K562 (cell line): ENCODE results near the gene INTS12.

Source experiments
- CHD4 ChIP-seq: fragments of 200-600 bp; sonication (generic); IDR thresholded peaks from 3 replicates; pipeline ENCODE4 v1.6.1; 2012; ENCODE audit warnings: low read depth, mild to moderate bottlenecking, mixed read lengths, low read length, inconsistent platforms; ENCODE audit not compliant: insufficient read depth, insufficient replicate concordance, poor library complexity, severe bottlenecking
- ILK ChIP-seq: fragments of 450-650 bp; IDR thresholded peaks from 2 replicates; pipeline ENCODE4 v1.6.1; 2016; ENCODE audit warnings: missing genetic modification characterization, low read depth, mild to moderate bottlenecking, missing compliant biosample characterization, moderate library complexity, borderline replicate concordance
- LARP7 ChIP-seq: fragments of 450-650 bp; IDR thresholded peaks from 2 replicates; pipeline ENCODE4 v1.6.1; 2016
- POLR2A ChIP-seq: fragments of 450-650 bp; conservative IDR thresholded peaks from 2 replicates; pipeline ENCODE4 v1.6.1; 2016
- POLR2AphosphoS5 ChIP-seq: IDR thresholded peaks from 2 replicates; pipeline ENCODE4 v1.6.1; 2011; ENCODE audit warnings: mild to moderate bottlenecking, low read depth, low read length, moderate library complexity; ENCODE audit not compliant: control insufficient read depth, insufficient read depth
- SMARCC2 ChIP-seq: fragments of 450-650 bp; IDR thresholded peaks from 2 replicates; pipeline ENCODE4 v1.6.1; 2017; ENCODE audit warnings: antibody characterized with exemption, moderate library complexity, mild to moderate bottlenecking, low read depth
- TAF15 ChIP-seq: fragments of 200-400 bp; formaldehyde crosslinking; IDR thresholded peaks from 2 replicates; pipeline ENCODE4 v1.6.1; 2017; ENCODE audit warnings: mild to moderate bottlenecking, low read depth, low read length, moderate library complexity
- ZBTB17 ChIP-seq: fragments of 450-650 bp; formaldehyde crosslinking; IDR thresholded peaks from 2 replicates; pipeline ENCODE4 v1.4.0; 2020; ENCODE audit warnings: mild to moderate bottlenecking
- ZNF24 ChIP-seq: fragments of 450-650 bp; IDR thresholded peaks from 2 replicates; pipeline ENCODE4 v1.6.1; 2016
- TF ChIP-seq, protein P1 (sequence below): fragments of 450-650 bp; IDR thresholded peaks from 2 replicates; pipeline ENCODE4 v1.6.1; 2018; ENCODE audit not compliant: partially characterized antibody
- TF ChIP-seq, protein P2 (sequence below): sonication (generic); formaldehyde crosslinking; IDR thresholded peaks from 2 replicates; pipeline ENCODE4 v1.9.0; 2022; ENCODE audit warnings: mild to moderate bottlenecking, missing genetic modification reagents
- TF ChIP-seq, protein P3 (sequence below), 2 experiments: IDR thresholded peaks; 2 replicates each; pipeline ENCODE4 v1.6.1; 2012; ENCODE audit warnings: improper control_type of control experiment in 2 of 2, low read depth in 2 of 2, low read length in 2 of 2, borderline replicate concordance in 1 of 2
- TF ChIP-seq, protein P4 (sequence below), 3 experiments: IDR thresholded peaks in 2 of 3; conservative IDR thresholded peaks in 1 of 3; 2 replicates each; pipeline ENCODE4 v1.5.1; 2011 to 2012; ENCODE audit warnings: low read length in 3 of 3, mild to moderate bottlenecking in 3 of 3, control low read depth in 2 of 3, improper control_type of control experiment in 1 of 3, inconsistent platforms in 1 of 3, low read depth in 1 of 3, mixed read lengths in 1 of 3, moderate library complexity in 1 of 3; ENCODE audit not compliant: insufficient read depth in 2 of 3
- TF ChIP-seq, protein P5 (sequence below): sonication (generic); formaldehyde crosslinking; IDR thresholded peaks from 2 replicates; pipeline ENCODE4 v1.8.1; 2023; ENCODE audit warnings: mild to moderate bottlenecking, missing genetic modification reagents

DNA sequence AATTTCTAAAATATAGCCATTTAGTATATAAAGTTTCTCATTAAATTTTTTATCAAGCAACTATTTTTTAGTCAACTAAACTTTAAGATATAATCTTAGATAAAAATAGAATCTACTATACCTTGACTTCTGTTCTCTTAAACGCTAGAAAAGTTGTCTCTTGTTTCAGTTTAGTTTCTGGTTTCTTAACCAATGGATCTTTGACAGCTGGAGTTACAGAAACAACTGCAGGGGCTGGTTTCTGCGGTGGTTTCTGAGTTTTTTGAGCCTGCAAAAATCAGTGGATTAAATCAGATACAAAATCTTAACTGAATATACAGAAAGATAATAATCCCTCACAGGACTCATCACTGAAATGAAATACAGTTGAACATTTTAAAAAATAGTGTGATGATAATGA, 21.9 kb downstream of the INTS12 start:
- no peak for TF ChIP-seq POLR2A
- TF ChIP-seq ZNF24: no peak
- TF ChIP-seq SMARCC2: no peak
- TF ChIP-seq POLR2AphosphoS5: no peak
- TF ChIP-seq, protein P1, sequence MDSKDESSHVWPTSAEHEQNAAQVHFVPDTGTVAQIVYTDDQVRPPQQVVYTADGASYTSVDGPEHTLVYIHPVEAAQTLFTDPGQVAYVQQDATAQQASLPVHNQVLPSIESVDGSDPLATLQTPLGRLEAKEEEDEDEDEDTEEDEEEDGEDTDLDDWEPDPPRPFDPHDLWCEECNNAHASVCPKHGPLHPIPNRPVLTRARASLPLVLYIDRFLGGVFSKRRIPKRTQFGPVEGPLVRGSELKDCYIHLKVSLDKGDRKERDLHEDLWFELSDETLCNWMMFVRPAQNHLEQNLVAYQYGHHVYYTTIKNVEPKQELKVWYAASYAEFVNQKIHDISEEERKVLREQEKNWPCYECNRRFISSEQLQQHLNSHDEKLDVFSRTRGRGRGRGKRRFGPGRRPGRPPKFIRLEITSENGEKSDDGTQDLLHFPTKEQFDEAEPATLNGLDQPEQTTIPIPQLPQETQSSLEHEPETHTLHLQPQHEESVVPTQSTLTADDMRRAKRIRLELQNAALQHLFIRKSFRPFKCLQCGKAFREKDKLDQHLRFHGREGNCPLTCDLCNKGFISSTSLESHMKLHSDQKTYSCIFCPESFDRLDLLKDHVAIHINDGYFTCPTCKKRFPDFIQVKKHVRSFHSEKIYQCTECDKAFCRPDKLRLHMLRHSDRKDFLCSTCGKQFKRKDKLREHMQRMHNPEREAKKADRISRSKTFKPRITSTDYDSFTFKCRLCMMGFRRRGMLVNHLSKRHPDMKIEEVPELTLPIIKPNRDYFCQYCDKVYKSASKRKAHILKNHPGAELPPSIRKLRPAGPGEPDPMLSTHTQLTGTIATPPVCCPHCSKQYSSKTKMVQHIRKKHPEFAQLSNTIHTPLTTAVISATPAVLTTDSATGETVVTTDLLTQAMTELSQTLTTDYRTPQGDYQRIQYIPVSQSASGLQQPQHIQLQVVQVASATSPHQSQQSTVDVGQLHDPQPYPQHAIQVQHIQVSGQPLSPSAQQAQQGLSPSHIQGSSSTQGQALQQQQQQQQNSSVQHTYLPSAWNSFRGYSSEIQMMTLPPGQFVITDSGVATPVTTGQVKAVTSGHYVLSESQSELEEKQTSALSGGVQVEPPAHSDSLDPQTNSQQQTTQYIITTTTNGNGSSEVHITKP: no peak
- TF ChIP-seq, protein P2, sequence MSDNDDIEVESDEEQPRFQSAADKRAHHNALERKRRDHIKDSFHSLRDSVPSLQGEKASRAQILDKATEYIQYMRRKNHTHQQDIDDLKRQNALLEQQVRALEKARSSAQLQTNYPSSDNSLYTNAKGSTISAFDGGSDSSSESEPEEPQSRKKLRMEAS (CRISPR knock-in tag): no peak
- TF ChIP-seq ZBTB17 (CRISPR knock-in tag): no peak
- no peak for TF ChIP-seq CHD4
- TF ChIP-seq LARP7: no peak
- TF ChIP-seq, protein P3, sequence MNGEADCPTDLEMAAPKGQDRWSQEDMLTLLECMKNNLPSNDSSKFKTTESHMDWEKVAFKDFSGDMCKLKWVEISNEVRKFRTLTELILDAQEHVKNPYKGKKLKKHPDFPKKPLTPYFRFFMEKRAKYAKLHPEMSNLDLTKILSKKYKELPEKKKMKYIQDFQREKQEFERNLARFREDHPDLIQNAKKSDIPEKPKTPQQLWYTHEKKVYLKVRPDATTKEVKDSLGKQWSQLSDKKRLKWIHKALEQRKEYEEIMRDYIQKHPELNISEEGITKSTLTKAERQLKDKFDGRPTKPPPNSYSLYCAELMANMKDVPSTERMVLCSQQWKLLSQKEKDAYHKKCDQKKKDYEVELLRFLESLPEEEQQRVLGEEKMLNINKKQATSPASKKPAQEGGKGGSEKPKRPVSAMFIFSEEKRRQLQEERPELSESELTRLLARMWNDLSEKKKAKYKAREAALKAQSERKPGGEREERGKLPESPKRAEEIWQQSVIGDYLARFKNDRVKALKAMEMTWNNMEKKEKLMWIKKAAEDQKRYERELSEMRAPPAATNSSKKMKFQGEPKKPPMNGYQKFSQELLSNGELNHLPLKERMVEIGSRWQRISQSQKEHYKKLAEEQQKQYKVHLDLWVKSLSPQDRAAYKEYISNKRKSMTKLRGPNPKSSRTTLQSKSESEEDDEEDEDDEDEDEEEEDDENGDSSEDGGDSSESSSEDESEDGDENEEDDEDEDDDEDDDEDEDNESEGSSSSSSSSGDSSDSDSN (IDR thresholded peaks at IDR 0.05; ENCODE audit: borderline replicate concordance in 1 of 2, low read depth in 2 of 2, low read length in 2 of 2): no peak
- TF ChIP-seq, protein P4, sequence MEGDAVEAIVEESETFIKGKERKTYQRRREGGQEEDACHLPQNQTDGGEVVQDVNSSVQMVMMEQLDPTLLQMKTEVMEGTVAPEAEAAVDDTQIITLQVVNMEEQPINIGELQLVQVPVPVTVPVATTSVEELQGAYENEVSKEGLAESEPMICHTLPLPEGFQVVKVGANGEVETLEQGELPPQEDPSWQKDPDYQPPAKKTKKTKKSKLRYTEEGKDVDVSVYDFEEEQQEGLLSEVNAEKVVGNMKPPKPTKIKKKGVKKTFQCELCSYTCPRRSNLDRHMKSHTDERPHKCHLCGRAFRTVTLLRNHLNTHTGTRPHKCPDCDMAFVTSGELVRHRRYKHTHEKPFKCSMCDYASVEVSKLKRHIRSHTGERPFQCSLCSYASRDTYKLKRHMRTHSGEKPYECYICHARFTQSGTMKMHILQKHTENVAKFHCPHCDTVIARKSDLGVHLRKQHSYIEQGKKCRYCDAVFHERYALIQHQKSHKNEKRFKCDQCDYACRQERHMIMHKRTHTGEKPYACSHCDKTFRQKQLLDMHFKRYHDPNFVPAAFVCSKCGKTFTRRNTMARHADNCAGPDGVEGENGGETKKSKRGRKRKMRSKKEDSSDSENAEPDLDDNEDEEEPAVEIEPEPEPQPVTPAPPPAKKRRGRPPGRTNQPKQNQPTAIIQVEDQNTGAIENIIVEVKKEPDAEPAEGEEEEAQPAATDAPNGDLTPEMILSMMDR (IDR thresholded peaks at IDR 0.05 in 2 of 3, conservative IDR thresholded peaks at IDR 0.05 in 1 of 3; ENCODE audit: insufficient read depth in 2 of 3, low read depth in 1 of 3, low read length in 3 of 3): no peak
- no peak for TF ChIP-seq TAF15
- no peak for TF ChIP-seq ILK
- TF ChIP-seq, protein P5, sequence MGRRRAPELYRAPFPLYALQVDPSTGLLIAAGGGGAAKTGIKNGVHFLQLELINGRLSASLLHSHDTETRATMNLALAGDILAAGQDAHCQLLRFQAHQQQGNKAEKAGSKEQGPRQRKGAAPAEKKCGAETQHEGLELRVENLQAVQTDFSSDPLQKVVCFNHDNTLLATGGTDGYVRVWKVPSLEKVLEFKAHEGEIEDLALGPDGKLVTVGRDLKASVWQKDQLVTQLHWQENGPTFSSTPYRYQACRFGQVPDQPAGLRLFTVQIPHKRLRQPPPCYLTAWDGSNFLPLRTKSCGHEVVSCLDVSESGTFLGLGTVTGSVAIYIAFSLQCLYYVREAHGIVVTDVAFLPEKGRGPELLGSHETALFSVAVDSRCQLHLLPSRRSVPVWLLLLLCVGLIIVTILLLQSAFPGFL: no peak
